Cardiac muscle cell (in vitro differentiated cells and primary cell): ENCODE data around the gene PEPD. TPM values are rescaled to one million over a fixed set of nuclear protein-coding genes. Genes with fewer than 3 reads are reported as not detected.

Experiments
- DNase-seq, 2 donors: peaks; one replicate each; pipeline versions ENCODE4 v3.0.0 to v3.0.0-alpha.2; 2010 to 2017; ENCODE audit warnings: low read depth in 1 of 2, low spot score in 1 of 2
- H3K27ac ChIP-seq: fragments of 200-600 bp; sonication (generic); 2 replicates; pipeline ENCODE4 v1.5.1; 2016
- H3K27me3 ChIP-seq: fragments of 200-600 bp; sonication (generic); 2 replicates; pipeline ENCODE4 v1.6.0; 2016; ENCODE audit warnings: control low read depth
- H3K36me3 ChIP-seq: fragments of 200-600 bp; sonication (generic); 2 replicates; pipeline ENCODE4 v1.5.1; 2016; ENCODE audit warnings: control low read depth
- H3K4me1 ChIP-seq: fragments of 200-600 bp; sonication (generic); 2 replicates; pipeline ENCODE4 v1.8.1; 2017; ENCODE audit warnings: low read depth, mild to moderate bottlenecking, mixed run types
- H3K4me3 ChIP-seq: fragments of 200-600 bp; sonication (generic); 2 replicates; pipeline ENCODE4 v1.5.1; 2016; ENCODE audit warnings: mild to moderate bottlenecking
- H3K9me3 ChIP-seq: fragments of 200-600 bp; sonication (generic); 2 replicates; pipeline ENCODE4 v1.5.1; 2017; ENCODE audit warnings: low read depth, mild to moderate bottlenecking, control low read depth
- polyA plus RNA-seq: library from polyadenylated mRNA; unstranded; fragments of >200 nt; fragmentation: Nextera tagmentation; extraction: Ambion mirVana; gene quantifications from 2 replicates; pipeline ENCODE4 v1.2.1, GENCODE V29; 2016
- total RNA-seq: library from RNA; depleted of rRNA; stranded (reverse); fragments of >200 nt; gene quantifications from 2 replicates; pipeline ENCODE4 v1.2.3, GENCODE V29; 2016
- TF ChIP-seq, protein P1 (sequence below): IDR thresholded peaks from 2 replicates; pipeline ENCODE4 v1.5.1; 2012; ENCODE audit warnings: low read depth, mild to moderate bottlenecking, low read length

The PEPD gene
- total and polyA plus RNA-seq, 2 experiments from 2014 or later, result 40.3 to 80.6 TPM

DNA sequence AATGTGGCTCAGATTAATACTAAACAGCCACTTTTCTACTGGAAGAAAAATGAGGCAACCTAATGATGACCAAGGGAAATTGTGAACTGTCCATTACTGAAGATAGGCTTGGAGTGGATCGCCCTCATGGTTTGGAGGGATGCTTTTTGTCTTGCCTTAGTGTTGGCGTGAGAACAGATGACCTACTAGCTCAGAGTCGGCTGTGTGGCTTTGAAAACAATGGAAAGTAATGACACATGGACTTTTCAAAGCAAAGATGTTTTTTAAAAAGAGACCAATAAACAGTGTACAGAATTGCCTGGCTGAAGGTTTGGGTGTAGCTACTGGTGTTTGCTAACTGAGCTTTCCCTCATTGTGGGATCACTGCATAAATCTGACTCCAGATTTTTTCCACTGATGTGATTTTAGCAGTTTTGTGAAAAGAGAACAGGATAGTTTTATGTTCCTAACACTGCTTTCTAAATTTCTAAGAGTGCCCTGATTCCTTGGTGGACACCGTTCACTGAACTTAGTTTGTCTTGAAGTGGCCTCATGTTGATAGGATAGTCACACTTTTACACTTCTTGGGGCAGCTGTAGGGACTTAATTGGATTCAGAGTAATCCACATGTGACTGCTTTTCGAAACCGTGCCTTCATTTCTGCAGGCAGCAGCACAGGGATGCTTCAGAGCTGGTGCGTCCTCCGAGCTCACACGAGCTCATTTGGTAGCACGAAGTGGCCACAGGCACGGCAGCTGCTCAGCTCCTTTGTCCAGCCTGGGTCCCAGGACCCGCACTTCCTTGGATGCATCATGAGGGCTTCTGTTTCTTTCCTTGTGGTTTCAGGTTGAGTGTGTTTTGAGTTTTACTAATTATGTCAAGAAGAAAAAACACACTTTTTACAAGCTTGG lies 143.8 kb downstream of the PEPD start:
- no peaks in the 10 kb centered on the region for H3K9me3 ChIP-seq
- TF ChIP-seq, protein P1, sequence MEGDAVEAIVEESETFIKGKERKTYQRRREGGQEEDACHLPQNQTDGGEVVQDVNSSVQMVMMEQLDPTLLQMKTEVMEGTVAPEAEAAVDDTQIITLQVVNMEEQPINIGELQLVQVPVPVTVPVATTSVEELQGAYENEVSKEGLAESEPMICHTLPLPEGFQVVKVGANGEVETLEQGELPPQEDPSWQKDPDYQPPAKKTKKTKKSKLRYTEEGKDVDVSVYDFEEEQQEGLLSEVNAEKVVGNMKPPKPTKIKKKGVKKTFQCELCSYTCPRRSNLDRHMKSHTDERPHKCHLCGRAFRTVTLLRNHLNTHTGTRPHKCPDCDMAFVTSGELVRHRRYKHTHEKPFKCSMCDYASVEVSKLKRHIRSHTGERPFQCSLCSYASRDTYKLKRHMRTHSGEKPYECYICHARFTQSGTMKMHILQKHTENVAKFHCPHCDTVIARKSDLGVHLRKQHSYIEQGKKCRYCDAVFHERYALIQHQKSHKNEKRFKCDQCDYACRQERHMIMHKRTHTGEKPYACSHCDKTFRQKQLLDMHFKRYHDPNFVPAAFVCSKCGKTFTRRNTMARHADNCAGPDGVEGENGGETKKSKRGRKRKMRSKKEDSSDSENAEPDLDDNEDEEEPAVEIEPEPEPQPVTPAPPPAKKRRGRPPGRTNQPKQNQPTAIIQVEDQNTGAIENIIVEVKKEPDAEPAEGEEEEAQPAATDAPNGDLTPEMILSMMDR, result no peak
- H3K4me1 ChIP-seq, result peaks cover 5% of the 10 kb centered on the region
- no peak overlapping the region for H3K4me3 ChIP-seq
- H3K27me3 ChIP-seq, result no peaks in the 10 kb centered on the region
- no peak overlapping the region for H3K27ac ChIP-seq
- DNase-seq, result no peak
- peaks cover 18% of the 10 kb centered on the region for H3K36me3 ChIP-seq

DNA sequence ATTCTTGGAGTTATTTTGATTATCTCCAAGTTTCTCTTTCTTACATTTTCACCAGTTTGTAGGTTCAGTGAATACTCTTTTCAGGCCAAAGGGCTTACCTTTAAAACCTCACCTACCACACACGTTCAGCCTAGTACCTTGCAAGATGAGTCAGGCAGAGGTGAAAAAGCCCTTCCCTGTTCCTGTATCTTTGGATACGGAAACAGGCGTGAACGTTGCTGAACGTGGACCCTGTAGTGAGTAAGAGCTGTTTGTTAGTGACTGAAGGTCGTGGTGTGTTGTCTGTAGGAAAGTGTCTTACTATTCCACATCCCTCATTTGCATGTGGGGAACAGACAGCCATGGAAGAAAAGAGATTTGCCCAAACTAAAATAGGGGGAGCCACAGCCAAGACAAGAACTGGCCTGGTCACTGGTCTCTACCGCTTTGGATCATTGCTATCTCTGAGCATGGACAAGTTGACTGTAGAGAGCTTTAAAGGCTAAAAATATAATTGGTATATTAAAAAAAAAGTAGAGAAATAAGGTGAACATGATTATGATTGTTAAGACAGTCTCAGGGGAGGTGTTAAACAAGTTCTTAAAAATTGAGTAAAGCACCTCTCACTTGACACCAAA lies 144.5 kb downstream of the PEPD start:
- Histone ChIP-seq H3K4me3 (no peak overlapping the region), H3K9me3 (no peaks in the 10 kb centered on the region), H3K27ac (no peak overlapping the region), H3K27me3 (no peaks in the 10 kb centered on the region), H3K36me3 (peaks cover 18% of the 10 kb centered on the region), H3K4me1 (peaks cover 5% of the 10 kb centered on the region)
- TF ChIP-seq, protein P1, result no peak
- DNase-seq, result no peak

DNA sequence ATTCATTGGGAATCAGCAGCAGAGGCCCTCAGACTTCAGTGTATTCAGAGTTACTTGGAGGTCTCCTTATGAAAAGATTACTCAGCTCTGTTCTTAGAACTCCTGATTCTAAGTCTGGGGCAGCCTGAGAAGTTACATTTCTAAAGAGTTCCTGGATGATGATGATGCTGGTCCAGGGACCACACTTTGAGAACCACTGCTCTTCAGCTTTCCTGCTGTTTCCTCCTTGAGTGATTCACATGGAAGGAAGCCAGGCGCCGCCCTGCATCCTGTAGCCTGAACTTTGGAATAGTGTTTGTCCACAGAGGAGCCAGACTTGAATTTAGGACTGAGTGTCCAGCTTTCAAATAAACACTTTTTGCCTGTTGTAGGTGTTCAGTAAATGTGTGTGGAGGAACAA lies 145.2 kb downstream of the PEPD start:
- Histone ChIP-seq H3K27me3 (no peaks in the 10 kb centered on the region), H3K27ac (no peak overlapping the region), H3K9me3 (no peaks in the 10 kb centered on the region), H3K4me3 (no peak overlapping the region), H3K36me3 (peaks cover 17% of the 10 kb centered on the region), H3K4me1 (peaks cover 5% of the 10 kb centered on the region)
- peak in 1 of 2 donors; percentile 84 for DNase-seq
- TF ChIP-seq, protein P1, result no peak

DNA sequence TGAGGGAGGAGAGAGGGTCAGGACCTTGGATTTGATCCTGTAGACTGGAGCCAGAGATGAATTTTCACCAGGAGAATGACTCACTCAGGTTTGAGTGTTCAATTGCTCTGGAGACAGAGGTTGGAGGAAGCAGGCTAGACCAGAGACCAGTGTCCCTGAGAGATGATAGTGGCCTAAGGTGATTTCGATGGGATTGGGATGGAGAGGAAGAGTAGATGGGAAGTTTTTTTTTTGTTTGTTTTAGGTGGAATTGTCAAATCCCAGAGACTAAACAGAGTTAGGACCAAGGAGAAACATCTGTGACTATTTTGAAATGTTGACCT lies 145.8 kb downstream of the PEPD start:
- H3K27me3 ChIP-seq, result no peaks in the 10 kb centered on the region
- peaks cover 13% of the 10 kb centered on the region for H3K36me3 ChIP-seq
- H3K4me3 ChIP-seq, result no peak overlapping the region
- H3K4me1 ChIP-seq, result peaks cover 5% of the 10 kb centered on the region
- no peaks in the 10 kb centered on the region for H3K9me3 ChIP-seq
- DNase-seq, result peak in 1 of 2 donors; percentile 72
- H3K27ac ChIP-seq, result no peak overlapping the region
- TF ChIP-seq, protein P1, result no peak

DNA sequence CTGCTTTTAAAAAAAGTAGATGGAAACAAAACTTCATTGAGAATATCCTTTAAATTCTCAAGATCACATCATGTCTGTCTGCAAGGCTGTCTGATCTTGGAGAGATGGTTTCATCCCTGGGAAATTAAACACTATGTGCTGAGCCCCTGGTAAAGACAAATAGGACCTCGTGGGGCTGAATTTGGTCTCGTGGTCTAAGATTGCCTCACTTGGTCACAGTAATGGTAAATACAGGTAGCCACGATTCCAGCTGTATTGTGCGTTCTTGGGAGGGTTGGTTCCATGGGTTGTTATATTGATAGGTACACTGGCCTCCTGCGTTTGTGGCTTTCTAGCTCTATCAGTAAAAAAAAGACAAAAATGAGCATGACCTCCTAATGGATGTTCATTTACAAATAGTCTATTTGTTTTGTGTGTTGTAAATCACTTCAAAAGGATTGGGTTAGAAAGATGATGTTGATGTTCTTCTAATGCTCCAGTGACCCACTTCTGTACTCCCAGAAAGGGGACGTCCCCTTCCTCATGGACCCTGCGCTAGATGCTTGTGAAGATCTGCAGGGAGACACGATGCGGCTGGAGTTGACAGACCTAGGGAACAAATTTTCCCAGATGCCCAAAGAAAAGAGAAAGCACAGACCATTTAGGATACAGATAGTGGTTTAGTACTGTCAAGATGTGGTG lies 146.3 kb downstream of the PEPD start:
- Histone ChIP-seq H3K27me3 (no peaks in the 10 kb centered on the region), H3K4me3 (no peak overlapping the region), H3K27ac (no peak overlapping the region), H3K9me3 (no peaks in the 10 kb centered on the region), H3K36me3 (peaks cover 10% of the 10 kb centered on the region), H3K4me1 (peaks cover 5% of the 10 kb centered on the region)
- TF ChIP-seq, protein P1, result no peak
- no peak for DNase-seq
